Upper lobe of left lung (tissue), 4 donors: Measurements from ENCODE around the gene FBXO45.

Experiments used
- CTCF ChIP-seq, 6 experiments: fragments of 450-650 bp in 4 of 6; fragments of 200-600 bp in 2 of 6; sonication (generic) in 2 of 6; IDR thresholded peaks; one replicate each; pipeline ENCODE4 v1.5.1; 2016 to 2019; ENCODE audit warnings: antibody characterized with exemption in 6 of 6
- EP300 ChIP-seq, 4 donors: sonication (generic); formaldehyde crosslinking; IDR thresholded peaks; one replicate each; pipeline ENCODE4 v1.5.1; 2017; ENCODE audit warnings: antibody characterized with exemption in 4 of 4, control low read depth in 2 of 4
- POLR2A ChIP-seq, 4 donors: fragments of 450-650 bp; IDR thresholded peaks; one replicate each; pipeline ENCODE4 v1.5.1; 2016 to 2017; ENCODE audit warnings: antibody characterized with exemption in 4 of 4, mild to moderate bottlenecking in 2 of 4

GRCh38 chr3:196629228-196629627 is 60.8 kb downstream of the FBXO45 start:
- TF ChIP-seq CTCF (IDR thresholded peaks at IDR 0.05) (no peak), EP300 (IDR thresholded peaks at IDR 0.05) (no peak), POLR2A (IDR thresholded peaks at IDR 0.05) (no peak)
